K562 (cell line): ENCODE data around the gene SLC2A6. TPM values are rescaled to one million over a fixed set of nuclear protein-coding genes. Genes with fewer than 3 reads are reported as not detected.

ENCODE experiments used
- ATAC-seq: fragments of 200-7000 bp; cut with Tn5 transposase; 3 replicates; pipeline ENCODE4 v1.9.1; 2020; ENCODE audit warnings: moderate library complexity
- BruUV-seq: library from RNA; stranded (reverse); fragments of 400-500 nt; replicated peaks from 2 replicates; lab custom pipeline; 2021; lab: Mats Ljungman, UMichigan
- CTCF ChIA-PET: fragments of 300-600 bp; formaldehyde crosslinking; extraction: SDS; loops from one replicate; lab custom pipeline; 2021; ENCODE audit warnings: low intra/inter-chr PET ratio; lab: Yijun Ruan, JAX
- POLR2A ChIA-PET: fragments of 300-600, 350-650 bp; sonication (Branson Sonifier 250); formaldehyde crosslinking; extraction: SDS; loops from one replicate; lab custom pipeline; 2021; ENCODE audit warnings: antibody characterized with exemption, inconsistent platforms; lab: Yijun Ruan, JAX
- DNase-seq, 4 experiments: peaks; one replicate each; pipeline versions ENCODE4 v3.0.0 to v3.0.0-alpha.2; 2011 to 2018; ENCODE audit warnings: low spot score in 3 of 4, mixed read lengths in 3 of 4; ENCODE audit errors: extremely low read depth in 1 of 4
- FAIRE-seq: peaks from 2 replicates; lab custom pipeline; 2011; peaks lifted over from hg19 to GRCh38; lab: Jason Lieb, UNC
- H2AFZ ChIP-seq: 2 replicates; pipeline ENCODE4 v1.6.0; 2011; ENCODE audit warnings: low read depth, low read length, control low read depth, inconsistent platforms
- H3K27ac ChIP-seq: fragments of 200-600 bp; 3 replicates; pipeline ENCODE4 v1.8.0; 2011; ENCODE audit warnings: low read depth, mild to moderate bottlenecking, control low read depth, inconsistent platforms, low read length, moderate library complexity, mixed read lengths; ENCODE audit errors: extremely low read depth
- H3K27me3 ChIP-seq, 2 experiments: fragments of 300-600 bp in 1 of 2; 2 replicates in 1 of 2; 3 replicates in 1 of 2; pipeline versions ENCODE4 v1.6.0 to v1.8.0; 2011; ENCODE audit warnings: inconsistent platforms in 2 of 2, low read length in 2 of 2, mild to moderate bottlenecking in 1 of 2, mixed read lengths in 1 of 2, moderate library complexity in 1 of 2; ENCODE audit not compliant: control insufficient read depth in 2 of 2, insufficient read depth in 2 of 2
- H3K36me3 ChIP-seq: fragments of 300-600 bp; 3 replicates; pipeline ENCODE4 v1.8.0; 2011; ENCODE audit warnings: mild to moderate bottlenecking, low read length, inconsistent platforms; ENCODE audit not compliant: control insufficient read depth, insufficient read depth
- H3K4me1 ChIP-seq, 2 experiments: fragments of 200-600 bp in 1 of 2; replicated peaks in 1 of 2; 2 replicates in 1 of 2; 3 replicates in 1 of 2; pipeline versions ENCODE4 v1.5.1 to v1.8.0; 2011; ENCODE audit warnings: inconsistent platforms in 2 of 2, low read length in 2 of 2, mild to moderate bottlenecking in 1 of 2, mixed read lengths in 1 of 2, moderate library complexity in 1 of 2; ENCODE audit not compliant: control insufficient read depth in 2 of 2, insufficient read depth in 2 of 2
- H3K4me2 ChIP-seq: 2 replicates; pipeline ENCODE4 v1.6.1; 2011; ENCODE audit warnings: low read length, control low read depth, inconsistent platforms, mixed read lengths; ENCODE audit not compliant: insufficient read depth
- H3K4me3 ChIP-seq: fragments of 200-600 bp; sonication (generic), shearing (Covaris generic); 2 replicates; pipeline ENCODE4 v1.5.1; 2016; ENCODE audit warnings: control low read depth, inconsistent platforms
- H3K79me2 ChIP-seq: fragments of 200-600 bp; 3 replicates; pipeline ENCODE4 v1.8.0; 2011; ENCODE audit warnings: low read length, inconsistent platforms; ENCODE audit not compliant: control insufficient read depth, insufficient read depth
- H3K9ac ChIP-seq, 2 experiments: 2 replicates each; pipeline versions ENCODE4 v1.6.0 to v1.6.1; 2011; ENCODE audit warnings: low read depth in 2 of 2, low read length in 2 of 2, control low read depth in 1 of 2, inconsistent platforms in 1 of 2, mild to moderate bottlenecking in 1 of 2, mixed read lengths in 1 of 2; ENCODE audit not compliant: insufficient read depth in 1 of 2
- H3K9me1 ChIP-seq: one replicate; pipeline ENCODE4 v1.6.0; 2011; ENCODE audit warnings: inconsistent platforms, mild to moderate bottlenecking, low read length, moderate library complexity; ENCODE audit not compliant: control insufficient read depth, insufficient read depth
- H3K9me3 ChIP-seq: replicated peaks from 2 replicates; pipeline ENCODE4 v1.5.1; 2011; ENCODE audit warnings: low read depth, low read length, inconsistent platforms; ENCODE audit not compliant: control insufficient read depth, insufficient read depth
- H4K20me1 ChIP-seq: replicated peaks from 2 replicates; pipeline ENCODE4 v1.6.1; 2011; ENCODE audit warnings: low read length, inconsistent platforms, mixed read lengths; ENCODE audit not compliant: control insufficient read depth, insufficient read depth
- CSDE1 ChIP-seq, 2 experiments: fragments of 450-650 bp; IDR thresholded peaks; 2 replicates each; pipeline ENCODE4 v1.6.1; 2016; ENCODE audit warnings: mild to moderate bottlenecking in 1 of 2
- IRF2 ChIP-seq: sonication (generic); formaldehyde crosslinking; IDR thresholded peaks from 2 replicates; pipeline ENCODE4 v1.8.1; 2022; ENCODE audit warnings: mild to moderate bottlenecking, missing genetic modification reagents
- KDM1A ChIP-seq, 2 experiments: fragments of 450-650 bp; IDR thresholded peaks; 2 replicates each; pipeline ENCODE4 v1.6.1; 2016; ENCODE audit warnings: mild to moderate bottlenecking in 2 of 2
- MAX ChIP-seq: sonication (generic); formaldehyde crosslinking; IDR thresholded peaks from 2 replicates; pipeline ENCODE4 v1.9.0; 2022; ENCODE audit warnings: mild to moderate bottlenecking, missing genetic modification reagents
- MYBL2 ChIP-seq, 2 experiments: fragments of 450-650 bp in 1 of 2; sonication (generic) in 1 of 2; formaldehyde crosslinking in 1 of 2; IDR thresholded peaks; 2 replicates each; pipeline versions ENCODE4 v1.6.1 to v1.8.1; 2017 to 2022; ENCODE audit warnings: borderline replicate concordance in 1 of 2, inconsistent platforms in 1 of 2, low read depth in 1 of 2, mild to moderate bottlenecking in 1 of 2, missing genetic modification reagents in 1 of 2, moderate library complexity in 1 of 2
- WGBS: fragments of 100-300 bp; shearing (Covaris generic); methylation state at CpG from one replicate; pipeline ENCODE4 v1.1.6; 2016; ENCODE audit warnings: low coverage, mixed read lengths; ENCODE audit not compliant: insufficient coverage; ENCODE audit errors: missing lambda C conversion rate; 5-methylcytosine and 5-hydroxymethylcytosine counted together
- in situ Hi-C: fragments of 300-500 bp; cut with MboI; formaldehyde crosslinking; loops from 4 replicates; pipeline ENCODE4 v1.15.0; 2018; ENCODE audit warnings: inconsistent platforms, mixed read lengths
- intact Hi-C: fragments of 100-400 bp; cut with micrococcal nuclease; formaldehyde crosslinking; loops from 2 replicates; pipeline ENCODE4 v1.14.2; 2022
- polyA plus RNA-seq, 8 experiments: library from polyadenylated mRNA; depleted of rRNA in 4 of 8; stranded (reverse) in 5 of 8; unstranded in 3 of 8; fragments of >200 nt; fragmentation: Nextera tagmentation in 2 of 8; fragmentation: Illumina TruSeq in 1 of 8; extraction: Ambion mirVana in 2 of 8; extraction: Trizol in 1 of 8; gene quantifications; 2 replicates each; pipeline versions ENCODE4 v1.2.1 to v1.2.3, GENCODE V29; 2011 to 2014; ENCODE audit warnings: inconsistent platforms in 1 of 8, missing spikeins in 1 of 8
- total RNA-seq, 7 experiments: library from RNA; depleted of rRNA in 6 of 7; stranded (reverse); fragments of >200 nt in 6 of 7; fragmentation: Illumina TruSeq in 2 of 7; extraction: Trizol in 2 of 7; gene quantifications; 2 replicates each; pipeline versions ENCODE4 v1.2.1 to v1.2.3, GENCODE V29; 2011 to 2021; ENCODE audit warnings: low replicate concordance in 1 of 7
- TF ChIP-seq, protein P1 (sequence below), 2 experiments: fragments of 150-350 bp in 1 of 2; IDR thresholded peaks; 2 replicates each; pipeline ENCODE4 v1.6.1; 2012 to 2016; ENCODE audit warnings: low read depth in 2 of 2, low read length in 2 of 2, mild to moderate bottlenecking in 1 of 2, moderate library complexity in 1 of 2

SLC2A6 gene
- total and polyA plus RNA-seq, 9 of the 15 experiments (the other 6 are each of a cell fraction or from before 2014, with no cell fraction given): 0.04 to 0.38 (median 0.09) TPM; not detected in 3

DNA sequence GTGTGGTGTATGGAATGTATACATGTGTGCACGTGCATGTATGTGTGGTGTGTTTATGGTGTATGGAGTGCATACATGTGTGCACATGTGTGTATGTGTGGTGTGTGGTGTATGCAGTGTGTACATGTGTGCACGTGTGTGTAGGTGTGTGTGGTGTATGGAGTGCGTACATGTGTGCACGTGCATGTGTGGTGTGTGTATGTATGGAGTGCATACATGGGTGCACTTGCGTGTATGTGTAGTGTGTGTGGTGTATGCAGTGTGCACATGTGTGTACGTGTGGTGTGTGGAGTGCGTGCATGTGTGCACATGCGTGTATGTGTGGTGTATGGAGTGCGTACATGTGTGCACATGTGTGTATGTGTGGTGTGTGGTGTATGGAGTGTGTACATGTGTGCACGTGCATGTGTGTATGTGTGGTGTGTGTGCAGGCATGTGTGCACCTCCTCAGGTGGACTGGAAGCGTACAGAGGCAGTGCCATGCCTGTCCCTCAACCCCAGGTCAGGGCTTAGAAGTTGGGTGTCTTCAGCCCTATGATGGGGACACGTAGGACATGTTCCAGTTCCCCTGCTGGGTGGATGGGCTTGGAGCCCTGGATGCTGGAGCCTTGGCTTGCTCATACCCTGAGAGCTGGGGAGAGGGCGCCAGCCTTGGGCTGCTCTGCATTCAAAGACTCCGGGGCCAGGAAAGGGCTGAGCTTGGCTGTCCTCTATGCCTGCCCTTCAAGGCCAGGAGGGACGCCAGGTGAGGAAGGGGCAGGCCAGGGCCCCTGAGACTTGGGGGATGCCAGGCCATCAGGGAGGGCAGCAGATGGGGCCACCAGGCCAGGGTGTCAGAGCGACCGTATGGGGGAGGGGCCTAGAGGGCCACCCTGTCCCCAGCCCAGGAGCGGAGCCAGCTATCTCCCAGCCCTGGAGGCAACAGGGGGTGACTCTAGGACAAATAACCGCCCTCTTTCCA lies 33.6 kb upstream of the SLC2A6 start:
- Histone ChIP-seq H3K27ac (no peak overlapping the region), H3K9me1 (no peaks in the 10 kb centered on the region), H3K9me3 (peaks cover 7% of the 10 kb centered on the region; the same call in 1 of the 2 replicates), H3K27me3 (peaks cover 15 to 58% of the 10 kb centered on the region in 2 experiments), H3K4me2 (no peak overlapping the region), H2AFZ (no peak overlapping the region), H3K36me3 (no peaks in the 10 kb centered on the region; the same call in 2 of the 3 replicates), H3K4me3 (no peak overlapping the region), H3K9ac (peak overlapping the region in 1 of 2 experiments; percentile 20; a peak in 1 of 4 replicates), H3K79me2 (no peaks in the 10 kb centered on the region), H3K4me1 (peaks cover 0 to 23% of the 10 kb centered on the region in 2 experiments; a peak in 2 of 5 replicates), H4K20me1 (no peaks in the 10 kb centered on the region; the same call in 1 of the 2 replicates)
- TF ChIP-seq CSDE1 (IDR thresholded peaks at IDR 0.05) (no peak), IRF2 (peak; percentile 37; the same call in 1 of the 2 replicates), KDM1A (IDR thresholded peaks at IDR 0.05) (peak in 1 of 2 experiments; percentile 49; a peak in 1 of 4 replicates), MYBL2 (IDR thresholded peaks at IDR 0.05; ENCODE audit: low read depth) (no peak), MYBL2 (CRISPR knock-in tag; IDR thresholded peaks at IDR 0.05; ENCODE audit: borderline replicate concordance) (0 out of 2 replicates have a peak, but pooled peaks have one; percentile 62), MAX (CRISPR knock-in tag) (peak; percentile 30)
- TF ChIP-seq, protein P1, sequence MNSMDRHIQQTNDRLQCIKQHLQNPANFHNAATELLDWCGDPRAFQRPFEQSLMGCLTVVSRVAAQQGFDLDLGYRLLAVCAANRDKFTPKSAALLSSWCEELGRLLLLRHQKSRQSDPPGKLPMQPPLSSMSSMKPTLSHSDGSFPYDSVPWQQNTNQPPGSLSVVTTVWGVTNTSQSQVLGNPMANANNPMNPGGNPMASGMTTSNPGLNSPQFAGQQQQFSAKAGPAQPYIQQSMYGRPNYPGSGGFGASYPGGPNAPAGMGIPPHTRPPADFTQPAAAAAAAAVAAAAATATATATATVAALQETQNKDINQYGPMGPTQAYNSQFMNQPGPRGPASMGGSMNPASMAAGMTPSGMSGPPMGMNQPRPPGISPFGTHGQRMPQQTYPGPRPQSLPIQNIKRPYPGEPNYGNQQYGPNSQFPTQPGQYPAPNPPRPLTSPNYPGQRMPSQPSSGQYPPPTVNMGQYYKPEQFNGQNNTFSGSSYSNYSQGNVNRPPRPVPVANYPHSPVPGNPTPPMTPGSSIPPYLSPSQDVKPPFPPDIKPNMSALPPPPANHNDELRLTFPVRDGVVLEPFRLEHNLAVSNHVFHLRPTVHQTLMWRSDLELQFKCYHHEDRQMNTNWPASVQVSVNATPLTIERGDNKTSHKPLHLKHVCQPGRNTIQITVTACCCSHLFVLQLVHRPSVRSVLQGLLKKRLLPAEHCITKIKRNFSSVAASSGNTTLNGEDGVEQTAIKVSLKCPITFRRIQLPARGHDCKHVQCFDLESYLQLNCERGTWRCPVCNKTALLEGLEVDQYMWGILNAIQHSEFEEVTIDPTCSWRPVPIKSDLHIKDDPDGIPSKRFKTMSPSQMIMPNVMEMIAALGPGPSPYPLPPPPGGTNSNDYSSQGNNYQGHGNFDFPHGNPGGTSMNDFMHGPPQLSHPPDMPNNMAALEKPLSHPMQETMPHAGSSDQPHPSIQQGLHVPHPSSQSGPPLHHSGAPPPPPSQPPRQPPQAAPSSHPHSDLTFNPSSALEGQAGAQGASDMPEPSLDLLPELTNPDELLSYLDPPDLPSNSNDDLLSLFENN (IDR thresholded peaks at IDR 0.05; ENCODE audit: low read depth in 2 of 2, low read length in 2 of 2): no peak
- no peak for ATAC-seq
- WGBS: 19% methylated on average over 17 of the region's 19 CpGs
- intact Hi-C loops (no loop called here), in situ Hi-C loops (no loop called here)
- POLR2A ChIA-PET: interaction anchor here (0.5 to 1.3 kb wide), 2 partner anchors 17 to 114 kb away, joined by 3 read pairs; no protein-coding TSS in a partner anchor
- no TSS peak for BruUV-seq
- no peak for DNase-seq
- no peak for FAIRE-seq
- CTCF ChIA-PET: no interaction called here
